H1 (cell line): Measurements from ENCODE around the gene RGCC.

Experiments used
- ATF2 ChIP-seq: IDR thresholded peaks from 2 replicates; pipeline ENCODE4 v1.6.1; 2012; ENCODE audit warnings: low read length, inconsistent platforms
- CREB1 ChIP-seq: IDR thresholded peaks from 2 replicates; pipeline ENCODE4 v1.6.1; 2012; ENCODE audit warnings: inconsistent platforms
- CTCF ChIP-seq, 3 experiments: IDR thresholded peaks; 1 replicate in 2 of 3; 2 replicates in 1 of 3; pipeline versions ENCODE4 v1.5.1 to v1.6.1; 2011; ENCODE audit warnings: low read length in 3 of 3, mild to moderate bottlenecking in 3 of 3, inconsistent platforms in 2 of 3, low read depth in 1 of 3, moderate library complexity in 1 of 3; ENCODE audit not compliant: insufficient read depth in 1 of 3; ENCODE audit errors: control extremely low read depth in 1 of 3
- EP300 ChIP-seq, 2 experiments: IDR thresholded peaks; 1 replicate in 1 of 2; 2 replicates in 1 of 2; pipeline ENCODE4 v1.6.1; 2011 to 2012; ENCODE audit warnings: low read depth in 2 of 2, low read length in 2 of 2, mild to moderate bottlenecking in 2 of 2, borderline replicate concordance in 1 of 2, inconsistent platforms in 1 of 2, moderate library complexity in 1 of 2
- EZH2 ChIP-seq: fragments of 200-600 bp; sonication (generic); IDR thresholded peaks from 2 replicates; pipeline ENCODE4 v1.7.1; 2012; ENCODE audit warnings: low read depth, mild to moderate bottlenecking, moderate library complexity, low read length, inconsistent platforms; ENCODE audit not compliant: severe bottlenecking
- JUND ChIP-seq: IDR thresholded peaks from 2 replicates; pipeline ENCODE4 v1.6.1; 2011; ENCODE audit warnings: mild to moderate bottlenecking, improper control_type of control experiment, low read length
- POLR2A ChIP-seq, 2 experiments: IDR thresholded peaks; 1 replicate in 1 of 2; 2 replicates in 1 of 2; pipeline ENCODE4 v1.6.1; 2011; ENCODE audit warnings: low read depth in 2 of 2, low read length in 2 of 2, mild to moderate bottlenecking in 2 of 2; ENCODE audit errors: control extremely low read depth in 1 of 2
- POLR2AphosphoS5 ChIP-seq: IDR thresholded peaks from 2 replicates; pipeline ENCODE4 v1.6.1; 2011; ENCODE audit warnings: low read depth, low read length
- SRF ChIP-seq: IDR thresholded peaks from 2 replicates; pipeline ENCODE4 v1.6.1; 2011; ENCODE audit warnings: mild to moderate bottlenecking, low read depth, low read length, moderate library complexity

GRCh38 chr13:41500511-41500910 lies 43.2 kb downstream of the RGCC start:
- no peak for TF ChIP-seq ATF2
- no peak for TF ChIP-seq JUND
- no peak for TF ChIP-seq CTCF (IDR thresholded peaks at IDR 0.05; ENCODE audit: control extremely low read depth in 1 of 3, insufficient read depth in 1 of 3, low read depth in 1 of 3, low read length in 3 of 3)
- no peak for TF ChIP-seq SRF
- no peak for TF ChIP-seq CREB1
- no peak for TF ChIP-seq EP300 (IDR thresholded peaks at IDR 0.05; ENCODE audit: borderline replicate concordance in 1 of 2, low read depth in 2 of 2, low read length in 2 of 2)
- TF ChIP-seq POLR2A (IDR thresholded peaks at IDR 0.05; ENCODE audit: control extremely low read depth in 1 of 2, low read depth in 2 of 2, low read length in 2 of 2), result no peak
- no peak for TF ChIP-seq POLR2AphosphoS5
- no peak for TF ChIP-seq EZH2
